Ecto neural progenitor cell (in vitro differentiated cells): ENCODE measurements around the gene HTR7.

Experiments used
- DNase-seq: peaks from one replicate; pipeline ENCODE4 v3.0.0-alpha.2; 2018; ENCODE audit warnings: low spot score

HTR7 gene

GRCh38 chr10:90740265-90740664 is 117.6 kb downstream of the HTR7 start:
- DNase-seq = no peak

GRCh38 chr10:90738885-90739284 is 119.0 kb downstream of the HTR7 start:
- no peak for DNase-seq

GRCh38 chr10:90734415-90734814 is 123.4 kb downstream of the HTR7 start:
- no peak for DNase-seq

- no peak for DNase-seq
Observed at GRCh38 chr10:90732581-90732980, 125.3 kb downstream of the HTR7 start.

- DNase-seq = no peak
Observed at GRCh38 chr10:90723416-90724068, 134.3 kb downstream of the HTR7 start.

- DNase-seq = no peak
Observed at GRCh38 chr10:90722832-90723231, 135.0 kb downstream of the HTR7 start.

GRCh38 chr10:90718182-90718581 is 139.7 kb downstream of the HTR7 start:
- no peak for DNase-seq

- DNase-seq = no peak
Observed at GRCh38 chr10:90712529-90712928, 145.3 kb downstream of the HTR7 start.

GRCh38 chr10:90709727-90710126 is 148.1 kb downstream of the HTR7 start:
- no peak for DNase-seq

GRCh38 chr10:90707657-90708056 is 150.2 kb downstream of the HTR7 start:
- no peak for DNase-seq

GRCh38 chr10:90701428-90701827 is 156.4 kb downstream of the HTR7 start:
- no peak for DNase-seq

GRCh38 chr10:90695915-90696676 is 161.7 kb downstream of the HTR7 start:
- DNase-seq = no peak
